ENCODE data around the gene KRTAP20-1. TPM values are rescaled to one million over a fixed set of nuclear protein-coding genes. Genes with fewer than 3 reads are reported as not detected.

KRTAP20-1 gene, protein sequence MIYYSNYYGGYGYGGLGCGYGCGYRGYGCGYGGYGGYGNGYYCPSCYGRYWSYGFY
- total RNA-seq = not detected

DNA sequence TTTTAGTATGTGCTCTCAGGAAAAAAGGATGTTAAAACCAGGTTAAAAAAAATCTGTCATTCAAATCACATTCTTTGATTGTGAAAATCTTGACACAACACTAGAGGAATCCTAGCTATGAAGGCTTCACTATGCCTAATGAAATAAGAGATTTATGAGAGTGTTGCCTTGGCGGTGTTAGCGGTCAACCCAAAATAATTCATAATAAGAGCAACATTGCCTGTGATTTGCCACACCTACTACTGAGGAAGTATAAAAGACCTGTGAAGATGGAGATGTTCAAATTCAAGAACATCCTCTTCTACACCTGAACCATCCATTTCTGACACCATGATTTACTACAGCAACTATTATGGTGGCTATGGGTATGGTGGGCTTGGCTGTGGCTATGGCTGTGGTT, at the start of gene KRTAP20-1:
KRTAP20-1 (plus strand) TSS at position 301 of the 400 bp plus-strand sequence; CDS start at position 331, 30 bp downstream.
- Mint-ChIP-seq H3K27me3 (ENCODE audit: low read depth) (no peaks in the 10 kb centered on the region), H3K4me1 (ENCODE audit: low read depth) (no peaks in the 10 kb centered on the region), H3K9me3 (peaks cover 0 to 2% of the 10 kb centered on the region in 2 donors), H3K27ac (no peak within 1 kb of the TSS), H3K4me3 (no peak within 1 kb of the TSS), H3K36me3 (ENCODE audit: insufficient read depth in 2 of 2) (no peaks in the 10 kb centered on the region)
- ATAC-seq (replicated peaks in 1 of 2) (no peak), DNase-seq (no peak)

DNA sequence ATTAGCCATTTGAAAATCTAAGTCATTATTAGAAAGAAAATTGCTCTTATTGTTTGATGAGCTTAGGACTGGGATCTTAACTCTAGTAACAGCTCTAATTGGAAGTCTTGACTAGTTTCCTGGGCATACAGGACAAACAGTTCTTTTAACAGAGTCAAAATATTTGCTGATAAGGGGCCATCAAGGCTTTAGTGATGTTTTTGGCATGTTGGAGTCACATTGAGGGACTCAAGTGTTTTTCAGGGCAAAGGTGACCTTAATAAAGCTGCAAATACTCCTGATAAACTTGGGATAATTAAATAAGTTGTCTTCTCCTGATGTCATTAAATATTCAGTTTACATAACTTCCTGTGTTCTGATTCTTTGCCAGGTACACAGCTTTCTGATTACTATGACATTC, 48.6 kb upstream of the KRTAP20-1 start:
- Mint-ChIP-seq H3K27me3 (ENCODE audit: low read depth) (no peaks in the 10 kb centered on the region), H3K27ac (no peak overlapping the region), H3K4me3 (no peak overlapping the region), H3K9me3 (peaks cover 0 to 2% of the 10 kb centered on the region in 2 donors), H3K4me1 (ENCODE audit: low read depth) (no peaks in the 10 kb centered on the region), H3K36me3 (ENCODE audit: insufficient read depth in 2 of 2) (no peaks in the 10 kb centered on the region)
- DNase-seq (no peak), ATAC-seq (replicated peaks in 1 of 2) (no peak)

GRCh38 chr21:30577766-30578165, 38.5 kb upstream of the KRTAP20-1 start:
- Mint-ChIP-seq H3K4me3 (no peak overlapping the region), H3K9me3 (peaks cover 0 to 3% of the 10 kb centered on the region in 2 donors), H3K27ac (no peak overlapping the region), H3K36me3 (ENCODE audit: insufficient read depth in 2 of 2) (no peaks in the 10 kb centered on the region), H3K27me3 (ENCODE audit: low read depth) (no peaks in the 10 kb centered on the region), H3K4me1 (ENCODE audit: low read depth) (no peaks in the 10 kb centered on the region)
- ATAC-seq (replicated peaks in 1 of 2) (no peak), DNase-seq (no peak)

- no peaks in the 10 kb centered on the region for H3K36me3 Mint-ChIP-seq (ENCODE audit: insufficient read depth in 2 of 2)
- DNase-seq = no peak
- H3K4me1 Mint-ChIP-seq (ENCODE audit: low read depth) = no peaks in the 10 kb centered on the region
- H3K9me3 Mint-ChIP-seq = peaks cover 0 to 3% of the 10 kb centered on the region in 2 donors
- ATAC-seq (replicated peaks in 1 of 2) = no peak
- no peaks in the 10 kb centered on the region for H3K27me3 Mint-ChIP-seq (ENCODE audit: low read depth)
- H3K27ac Mint-ChIP-seq = no peak overlapping the region
- H3K4me3 Mint-ChIP-seq = no peak overlapping the region
Measured at GRCh38 chr21:30579346-30579745, 36.9 kb upstream of the KRTAP20-1 start.

- no peaks in the 10 kb centered on the region for H3K27me3 Mint-ChIP-seq (ENCODE audit: low read depth)
- ATAC-seq (replicated peaks in 1 of 2) (no peak), DNase-seq (no peak)
- H3K36me3 Mint-ChIP-seq (ENCODE audit: insufficient read depth in 2 of 2) = no peaks in the 10 kb centered on the region
- peaks cover 0 to 3% of the 10 kb centered on the region in 2 donors for H3K9me3 Mint-ChIP-seq
- no peak overlapping the region for H3K27ac Mint-ChIP-seq
- H3K4me1 Mint-ChIP-seq (ENCODE audit: low read depth) = no peaks in the 10 kb centered on the region
- no peak overlapping the region for H3K4me3 Mint-ChIP-seq
Measured at GRCh38 chr21:30580132-30580531, 36.1 kb upstream of the KRTAP20-1 start.

GRCh38 chr21:30582870-30583269, 33.4 kb upstream of the KRTAP20-1 start:
- no peak overlapping the region for H3K27ac Mint-ChIP-seq
- no peaks in the 10 kb centered on the region for H3K4me1 Mint-ChIP-seq (ENCODE audit: low read depth)
- no peaks in the 10 kb centered on the region for H3K27me3 Mint-ChIP-seq (ENCODE audit: low read depth)
- no peak overlapping the region for H3K4me3 Mint-ChIP-seq
- no peaks in the 10 kb centered on the region for H3K9me3 Mint-ChIP-seq
- no peaks in the 10 kb centered on the region for H3K36me3 Mint-ChIP-seq (ENCODE audit: insufficient read depth in 2 of 2)
- ATAC-seq (replicated peaks in 1 of 2) (no peak), DNase-seq (no peak)

DNA sequence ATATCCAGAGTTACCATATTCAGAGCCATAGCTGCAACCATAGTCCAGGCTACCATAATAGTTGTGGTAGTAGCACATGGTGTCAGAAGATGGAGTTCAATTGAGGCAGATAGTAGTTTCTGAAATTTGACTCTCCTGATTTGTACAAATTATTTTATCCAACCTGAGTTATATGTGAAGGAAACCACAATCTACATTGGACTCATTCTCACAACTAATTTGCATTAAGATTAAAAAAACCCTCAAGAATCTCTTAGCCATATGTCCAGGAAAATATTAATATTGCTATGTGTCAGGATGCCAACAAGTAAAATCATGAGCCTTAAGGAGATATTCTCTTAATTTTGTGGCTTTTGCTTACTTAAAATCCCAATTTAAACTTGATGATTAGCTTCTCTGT, 25.9 kb upstream of the KRTAP20-1 start, which contains the start of gene KRTAP22-2:
KRTAP22-2 (minus strand) TSS at position 101 of the 400 bp plus-strand sequence.
- no peak for DNase-seq
- Mint-ChIP-seq H3K36me3 (ENCODE audit: insufficient read depth in 2 of 2) (no peaks in the 10 kb centered on the region), H3K4me3 (no peak within 1 kb of the TSS), H3K9me3 (no peaks in the 10 kb centered on the region), H3K4me1 (ENCODE audit: low read depth) (no peaks in the 10 kb centered on the region), H3K27me3 (ENCODE audit: low read depth) (no peaks in the 10 kb centered on the region), H3K27ac (no peak within 1 kb of the TSS)
- no peak for ATAC-seq (replicated peaks in 1 of 2)

DNA sequence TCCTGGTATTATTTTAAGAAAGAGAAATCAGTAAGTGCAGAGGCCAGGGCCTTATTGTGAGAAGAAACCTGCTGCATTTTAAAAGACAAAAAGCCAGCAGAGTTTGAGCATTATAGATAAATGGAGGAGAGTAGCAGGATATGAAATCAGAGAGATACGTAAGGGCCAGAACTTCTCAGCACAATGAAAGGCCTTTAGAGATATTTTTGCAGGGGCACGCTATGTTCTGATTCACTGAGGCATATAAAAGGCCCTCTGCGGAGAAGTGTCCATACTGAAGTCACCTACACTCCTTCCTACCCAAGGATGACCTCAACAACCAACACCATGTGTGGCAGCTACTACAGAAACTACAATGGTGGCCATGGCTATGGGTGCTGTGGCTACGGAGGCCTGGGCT, 24.1 kb upstream of the KRTAP20-1 start, which contains the start of gene KRTAP6-3:
KRTAP6-3 (plus strand) TSS at position 301 of the 400 bp plus-strand sequence; CDS start at position 307, 6 bp downstream.
- peaks cover 0 to 2% of the 10 kb centered on the region in 2 donors for H3K9me3 Mint-ChIP-seq
- no peaks in the 10 kb centered on the region for H3K4me1 Mint-ChIP-seq (ENCODE audit: low read depth)
- no peaks in the 10 kb centered on the region for H3K27me3 Mint-ChIP-seq (ENCODE audit: low read depth)
- DNase-seq (no peak), ATAC-seq (replicated peaks in 1 of 2) (no peak)
- no peaks in the 10 kb centered on the region for H3K36me3 Mint-ChIP-seq (ENCODE audit: insufficient read depth in 2 of 2)
- no peak within 1 kb of the TSS for H3K27ac Mint-ChIP-seq
- H3K4me3 Mint-ChIP-seq = no peak within 1 kb of the TSS

DNA sequence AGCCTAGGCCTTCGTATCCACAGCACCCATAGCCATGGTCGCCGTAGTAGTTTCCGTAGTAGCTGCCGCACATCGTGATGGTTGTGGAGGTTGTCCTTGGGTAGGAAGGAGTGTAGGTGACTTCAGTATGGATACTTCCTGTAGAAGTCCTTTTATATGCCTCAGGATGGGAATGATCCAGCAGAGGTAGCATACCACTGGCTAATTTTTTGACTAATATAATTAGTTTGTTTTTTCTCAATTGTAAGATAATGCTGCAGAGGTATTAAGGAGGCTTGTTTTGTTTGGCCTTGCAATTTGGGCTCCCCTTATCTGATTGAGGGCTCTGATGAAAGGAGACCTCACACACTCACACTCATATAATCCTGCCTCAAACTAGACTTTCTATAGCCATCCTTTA, 17.4 kb upstream of the KRTAP20-1 start, which contains the start of gene KRTAP6-2:
KRTAP6-2 (minus strand) TSS at position 101 of the 400 bp plus-strand sequence; CDS start at position 73, 28 bp downstream.
- Mint-ChIP-seq H3K27ac (no peak within 1 kb of the TSS), H3K9me3 (peaks cover 0 to 4% of the 10 kb centered on the region in 2 donors)
- no peak for ATAC-seq (replicated peaks in 1 of 2)

GRCh38 chr21:30600787-30601186, 15.4 kb upstream of the KRTAP20-1 start, which contains the start of gene KRTAP22-1:
Gene KRTAP22-1 (plus strand): TSS chr21:30601087.
- DNase-seq = no peak
- Mint-ChIP-seq H3K27ac (no peak within 1 kb of the TSS), H3K4me3 (no peak within 1 kb of the TSS), H3K4me1 (ENCODE audit: low read depth) (no peaks in the 10 kb centered on the region), H3K27me3 (ENCODE audit: low read depth) (no peaks in the 10 kb centered on the region), H3K9me3 (peaks cover 3 to 4% of the 10 kb centered on the region in 2 donors), H3K36me3 (ENCODE audit: insufficient read depth in 2 of 2) (no peaks in the 10 kb centered on the region)
- ATAC-seq (replicated peaks in 1 of 2) = no peak

More for the DNA sequence above, 17.4 kb upstream of the KRTAP20-1 start, which contains the start of gene KRTAP6-2:
- Mint-ChIP-seq H3K27me3 (ENCODE audit: low read depth) (no peaks in the 10 kb centered on the region), H3K4me1 (ENCODE audit: low read depth) (no peaks in the 10 kb centered on the region), H3K36me3 (ENCODE audit: insufficient read depth in 2 of 2) (no peaks in the 10 kb centered on the region), H3K4me3 (no peak within 1 kb of the TSS)
- DNase-seq = no peak

- no peak for ATAC-seq (replicated peaks in 1 of 2)
- no peak overlapping the region for H3K4me3 Mint-ChIP-seq
- DNase-seq = no peak
- no peaks in the 10 kb centered on the region for H3K36me3 Mint-ChIP-seq (ENCODE audit: insufficient read depth in 2 of 2)
- peaks cover 3% of the 10 kb centered on the region in 2 donors for H3K9me3 Mint-ChIP-seq
- no peak overlapping the region for H3K27ac Mint-ChIP-seq
- no peaks in the 10 kb centered on the region for H3K27me3 Mint-ChIP-seq (ENCODE audit: low read depth)
- no peaks in the 10 kb centered on the region for H3K4me1 Mint-ChIP-seq (ENCODE audit: low read depth)
Measured at GRCh38 chr21:30605968-30606367, 10.3 kb upstream of the KRTAP20-1 start.

DNA sequence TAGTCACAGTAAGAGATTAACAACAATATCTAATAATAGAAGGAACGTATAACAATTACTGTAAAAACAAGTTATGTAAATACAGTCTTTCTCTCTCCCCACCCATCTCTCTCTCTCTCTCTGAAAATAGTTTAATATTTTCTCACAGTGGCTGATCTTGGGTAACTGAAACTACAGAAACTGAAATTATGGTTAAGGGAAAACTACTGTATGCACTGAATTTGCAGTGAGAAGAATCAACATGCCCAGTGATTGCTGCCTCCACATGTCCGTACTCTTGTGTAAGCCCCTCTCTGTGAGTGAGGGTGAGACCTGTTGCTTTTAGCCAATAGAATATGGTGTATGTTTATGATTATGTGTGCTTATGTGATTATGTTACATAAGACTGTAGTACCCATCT, 4.1 kb upstream of the KRTAP20-1 start:
- H3K27me3 Mint-ChIP-seq (ENCODE audit: low read depth) = no peaks in the 10 kb centered on the region
- H3K36me3 Mint-ChIP-seq (ENCODE audit: insufficient read depth in 2 of 2) = no peaks in the 10 kb centered on the region
- no peak for DNase-seq
- H3K9me3 Mint-ChIP-seq = peaks cover 0 to 2% of the 10 kb centered on the region in 2 donors
- no peak for ATAC-seq (replicated peaks in 1 of 2)
- H3K4me3 Mint-ChIP-seq = no peak overlapping the region
- H3K4me1 Mint-ChIP-seq (ENCODE audit: low read depth) = no peaks in the 10 kb centered on the region
- no peak overlapping the region for H3K27ac Mint-ChIP-seq

GRCh38 chr21:30613836-30614235, 2.4 kb upstream of the KRTAP20-1 start, which contains the start of gene KRTAP6-1:
Gene KRTAP6-1 (minus strand): TSS chr21:30613930. CDS start chr21:30613904, 26 bp downstream.
- Mint-ChIP-seq H3K9me3 (peaks cover 0 to 2% of the 10 kb centered on the region in 2 donors), H3K4me1 (ENCODE audit: low read depth) (no peaks in the 10 kb centered on the region), H3K27ac (no peak within 1 kb of the TSS), H3K4me3 (no peak within 1 kb of the TSS), H3K27me3 (ENCODE audit: low read depth) (no peaks in the 10 kb centered on the region), H3K36me3 (ENCODE audit: insufficient read depth in 2 of 2) (no peaks in the 10 kb centered on the region)
- no peak for DNase-seq
- no peak for ATAC-seq (replicated peaks in 1 of 2)

DNA sequence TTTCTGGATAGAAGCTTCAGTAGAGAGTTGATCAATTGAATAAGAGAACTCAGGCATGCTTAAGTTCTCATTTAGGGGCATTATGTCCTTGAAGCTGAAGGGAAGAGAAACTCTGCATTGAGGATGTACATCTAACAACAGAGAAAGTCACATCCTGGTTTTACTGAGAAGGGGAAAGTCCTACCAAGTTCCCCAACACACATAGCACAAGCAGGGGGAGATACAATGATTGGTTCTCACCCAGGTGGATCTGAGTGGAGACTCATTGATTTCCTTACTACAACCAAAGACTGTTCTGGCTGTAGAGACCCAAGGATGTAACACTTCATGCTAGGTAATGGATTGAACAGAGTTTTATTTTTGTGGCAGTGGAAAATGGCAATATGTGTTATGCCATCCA, 1.0 kb upstream of the KRTAP20-1 start:
- no peaks in the 10 kb centered on the region for H3K36me3 Mint-ChIP-seq (ENCODE audit: insufficient read depth in 2 of 2)
- no peak for ATAC-seq (replicated peaks in 1 of 2)
- no peaks in the 10 kb centered on the region for H3K4me1 Mint-ChIP-seq (ENCODE audit: low read depth)
- DNase-seq = no peak
- peaks cover 0 to 2% of the 10 kb centered on the region in 2 donors for H3K9me3 Mint-ChIP-seq
- no peak overlapping the region for H3K4me3 Mint-ChIP-seq
- no peaks in the 10 kb centered on the region for H3K27me3 Mint-ChIP-seq (ENCODE audit: low read depth)
- no peak overlapping the region for H3K27ac Mint-ChIP-seq

Data from activated T-cell treated with anti-CD3 and anti-CD28 coated beads, Interleukin-2, amount 50 U/mL, for 72 hours (primary cell).